ENCODE measurements around the gene CD82.
A peak's percentile ranks its signal among the peaks of the same experiment; 100 is the strongest.

CD82 gene

GRCh38 chr11:44535191-44535980 lies 30.1 kb upstream of the CD82 start:
- no peaks in the 10 kb centered on the region for H3K27me3 ChIP-seq (ENCODE audit: insufficient read depth, low read length)
- no CpG with 5 or more reads among the region's 16 CpGs for WGBS (ENCODE audit: extremely low coverage, insufficient coverage, insufficient read length)

DNA sequence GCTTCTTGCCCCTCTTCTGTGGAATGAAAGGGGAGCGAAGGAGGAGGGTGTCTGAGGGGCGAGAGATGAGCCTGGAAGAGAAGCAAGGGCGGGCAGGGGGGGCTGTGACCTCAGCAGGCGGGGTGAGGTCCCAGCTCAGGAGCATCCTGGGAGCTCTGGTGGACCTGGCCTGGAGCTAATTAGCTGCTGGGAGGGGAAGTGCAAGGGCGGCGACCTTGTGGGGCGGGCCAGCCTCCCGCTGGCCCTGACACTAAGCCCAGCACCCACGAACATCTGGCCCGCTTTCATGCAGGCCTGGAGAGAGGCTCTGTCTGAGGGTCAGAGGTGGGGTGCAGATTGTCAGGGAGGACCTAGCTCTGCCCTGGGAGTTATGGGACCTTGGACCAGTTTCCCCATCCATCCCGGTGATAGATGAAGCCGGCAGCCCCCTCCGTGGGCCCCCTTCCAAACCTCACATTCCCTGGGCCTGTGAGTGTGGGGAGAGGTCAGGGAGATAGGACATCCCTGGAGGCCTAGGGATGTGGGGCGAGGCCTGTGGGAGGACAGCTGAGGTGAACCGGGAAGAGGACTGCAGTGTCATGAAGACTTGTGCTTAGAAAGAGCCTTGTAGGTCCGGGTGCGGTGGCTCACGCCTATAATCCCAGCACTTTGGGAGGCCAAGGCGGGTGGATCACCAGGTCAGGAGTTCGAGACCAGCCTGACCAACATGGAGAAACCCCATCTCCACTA lies 28.5 kb upstream of the CD82 start:
- no peak overlapping the region for H2BK5ac ChIP-seq (ENCODE audit: low read depth, low read length, poor library complexity)
- H3K4ac ChIP-seq (ENCODE audit: low read depth, low read length): no peak overlapping the region
- H3K4me2 ChIP-seq (ENCODE audit: low read length): no peak overlapping the region
- H3K23ac ChIP-seq (ENCODE audit: low read length): no peak overlapping the region
- no peaks in the 10 kb centered on the region for H3K79me1 ChIP-seq (ENCODE audit: low read length)
- no CpG with 5 or more reads among the region's 20 CpGs for whole genome bisulfite sequencing (ENCODE audit: extremely low coverage, insufficient coverage, insufficient read length)
- no peak overlapping the region for H2AFZ ChIP-seq (ENCODE audit: insufficient read depth, low read length, poor library complexity)
- H3K36me3 ChIP-seq (ENCODE audit: control insufficient read depth in 1 of 2, insufficient read depth in 2 of 2, low read length in 2 of 2): no peaks in the 10 kb centered on the region
- no peak overlapping the region for H2AK5ac ChIP-seq (ENCODE audit: low read length)
- no peaks in the 10 kb centered on the region for H3K9me3 ChIP-seq (ENCODE audit: insufficient read depth, low read depth, low read length)
- H3K18ac ChIP-seq (ENCODE audit: low read length): no peak overlapping the region
- H3K27me3 ChIP-seq (ENCODE audit: insufficient read depth, low read length): no peaks in the 10 kb centered on the region
- H2BK12ac ChIP-seq (ENCODE audit: low read length): no peak overlapping the region
- H2BK120ac ChIP-seq (ENCODE audit: insufficient read depth, low read length, poor library complexity): no peak overlapping the region
- H3K9ac ChIP-seq (ENCODE audit: low read length): no peak overlapping the region
- no peak overlapping the region for H3K27ac ChIP-seq (ENCODE audit: low read depth, low read length)
- no peaks in the 10 kb centered on the region for H3K4me1 ChIP-seq (ENCODE audit: control insufficient read depth in 1 of 2, insufficient read depth in 2 of 2, low read length in 2 of 2)
- no peak overlapping the region for H3K14ac ChIP-seq (ENCODE audit: low read length)
- DNase-seq: no peak
- H4K8ac ChIP-seq (ENCODE audit: low read depth, low read length): no peak overlapping the region
- H4K12ac ChIP-seq (ENCODE audit: low read depth, low read length): no peak overlapping the region
- no peak overlapping the region for H3K4me3 ChIP-seq (ENCODE audit: low read depth, low read length)
- H3K79me2 ChIP-seq (ENCODE audit: control insufficient read depth, insufficient read depth, low read length, poor library complexity): no peaks in the 10 kb centered on the region
- H4K91ac ChIP-seq (ENCODE audit: low read depth, low read length): no peak overlapping the region

More at GRCh38 chr11:44535191-44535980, 30.1 kb upstream of the CD82 start:
- Histone ChIP-seq H3K4me1 (ENCODE audit: control insufficient read depth in 1 of 2, insufficient read depth in 2 of 2, low read length in 2 of 2) (peaks cover 5 to 8% of the 10 kb centered on the region in 2 experiments), H3K23ac (ENCODE audit: low read length) (no peak overlapping the region), H3K9me3 (ENCODE audit: insufficient read depth, low read depth, low read length) (no peaks in the 10 kb centered on the region), H3K79me1 (ENCODE audit: low read length) (no peaks in the 10 kb centered on the region), H3K4me3 (ENCODE audit: low read depth, low read length) (no peak overlapping the region), H4K91ac (ENCODE audit: low read depth, low read length) (no peak overlapping the region), H3K27ac (ENCODE audit: low read depth, low read length) (no peak overlapping the region), H3K36me3 (ENCODE audit: control insufficient read depth in 1 of 2, insufficient read depth in 2 of 2, low read length in 2 of 2) (no peaks in the 10 kb centered on the region), H2BK5ac (ENCODE audit: low read depth, low read length, poor library complexity) (no peak overlapping the region), H4K12ac (ENCODE audit: low read depth, low read length) (no peak overlapping the region), H2BK120ac (ENCODE audit: insufficient read depth, low read length, poor library complexity) (no peak overlapping the region), H2AFZ (ENCODE audit: insufficient read depth, low read length, poor library complexity) (no peak overlapping the region), H3K9ac (ENCODE audit: low read length) (no peak overlapping the region), H2BK12ac (ENCODE audit: low read length) (no peak overlapping the region), H3K79me2 (ENCODE audit: control insufficient read depth, insufficient read depth, low read length, poor library complexity) (no peaks in the 10 kb centered on the region), H3K14ac (ENCODE audit: low read length) (no peak overlapping the region), H3K18ac (ENCODE audit: low read length) (no peak overlapping the region), H4K8ac (ENCODE audit: low read depth, low read length) (no peak overlapping the region), H3K4me2 (ENCODE audit: low read length) (no peak overlapping the region), H3K4ac (ENCODE audit: low read depth, low read length) (no peak overlapping the region), H2AK5ac (ENCODE audit: low read length) (no peak overlapping the region)
- no peak for DNase-seq

GRCh38 chr11:44537679-44538078 lies 27.8 kb upstream of the CD82 start:
- H4K8ac ChIP-seq (ENCODE audit: low read depth, low read length): no peak overlapping the region
- no CpG with 5 or more reads among the region's 9 CpGs for WGBS (ENCODE audit: extremely low coverage, insufficient coverage, insufficient read length)

DNA sequence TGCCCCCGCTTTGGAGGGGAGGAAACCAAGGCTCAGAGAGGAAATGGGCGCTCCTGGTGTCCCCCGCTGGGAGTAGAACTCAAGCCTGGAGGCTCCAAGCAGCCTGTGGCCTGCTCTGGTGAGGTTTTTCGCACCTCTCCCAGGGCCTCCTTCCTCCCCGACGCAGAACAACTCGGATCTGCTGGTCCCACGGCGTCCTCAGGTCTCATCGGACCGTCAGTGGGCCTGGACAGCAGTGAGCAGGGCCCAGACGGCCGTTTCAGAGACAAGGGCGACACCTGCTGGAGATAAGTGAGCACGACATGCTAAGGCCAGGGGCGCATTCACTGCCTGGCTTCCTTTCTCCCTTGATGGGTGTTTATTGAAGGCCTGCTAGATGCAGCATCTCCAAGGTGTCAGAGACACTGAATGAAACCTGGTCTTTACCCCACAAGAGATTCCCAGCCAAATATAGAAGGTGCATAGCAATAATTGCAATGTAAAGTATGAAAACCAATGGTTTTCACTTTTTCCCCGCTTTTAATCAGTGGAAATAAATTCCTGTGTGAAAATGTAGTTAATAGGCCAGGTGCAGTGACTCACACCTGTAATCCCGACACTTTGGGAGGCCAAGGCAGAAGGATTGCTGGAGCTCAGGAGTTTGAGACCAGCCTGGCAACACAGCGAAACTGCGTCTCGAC lies 26.9 kb upstream of the CD82 start:
- Histone ChIP-seq H3K79me1 (ENCODE audit: low read length) (no peaks in the 10 kb centered on the region), H3K27me3 (ENCODE audit: insufficient read depth, low read length) (no peaks in the 10 kb centered on the region), H4K8ac (ENCODE audit: low read depth, low read length) (no peak overlapping the region), H3K4me3 (ENCODE audit: low read depth, low read length) (no peak overlapping the region), H2BK5ac (ENCODE audit: low read depth, low read length, poor library complexity) (no peak overlapping the region), H3K14ac (ENCODE audit: low read length) (no peak overlapping the region), H3K23ac (ENCODE audit: low read length) (no peak overlapping the region), H3K4me1 (ENCODE audit: control insufficient read depth in 1 of 2, insufficient read depth in 2 of 2, low read length in 2 of 2) (no peaks in the 10 kb centered on the region), H4K91ac (ENCODE audit: low read depth, low read length) (no peak overlapping the region), H3K4me2 (ENCODE audit: low read length) (no peak overlapping the region), H2BK12ac (ENCODE audit: low read length) (no peak overlapping the region), H3K9me3 (ENCODE audit: insufficient read depth, low read depth, low read length) (no peaks in the 10 kb centered on the region), H3K9ac (ENCODE audit: low read length) (no peak overlapping the region), H3K18ac (ENCODE audit: low read length) (no peak overlapping the region), H2AK5ac (ENCODE audit: low read length) (no peak overlapping the region), H3K36me3 (ENCODE audit: control insufficient read depth in 1 of 2, insufficient read depth in 2 of 2, low read length in 2 of 2) (no peaks in the 10 kb centered on the region), H3K27ac (ENCODE audit: low read depth, low read length) (no peak overlapping the region), H3K4ac (ENCODE audit: low read depth, low read length) (no peak overlapping the region), H2AFZ (ENCODE audit: insufficient read depth, low read length, poor library complexity) (peak overlapping the region; percentile 30), H3K79me2 (ENCODE audit: control insufficient read depth, insufficient read depth, low read length, poor library complexity) (no peaks in the 10 kb centered on the region), H2BK120ac (ENCODE audit: insufficient read depth, low read length, poor library complexity) (no peak overlapping the region), H4K12ac (ENCODE audit: low read depth, low read length) (no peak overlapping the region)
- WGBS (ENCODE audit: extremely low coverage, insufficient coverage, insufficient read length): no CpG with 5 or more reads among the region's 21 CpGs
- DNase-seq: peak; percentile 73 to 91

More at GRCh38 chr11:44537679-44538078, 27.8 kb upstream of the CD82 start:
- H2BK120ac ChIP-seq (ENCODE audit: insufficient read depth, low read length, poor library complexity): no peak overlapping the region
- H3K9ac ChIP-seq (ENCODE audit: low read length): no peak overlapping the region
- no peaks in the 10 kb centered on the region for H3K36me3 ChIP-seq (ENCODE audit: control insufficient read depth in 1 of 2, insufficient read depth in 2 of 2, low read length in 2 of 2)
- no peak overlapping the region for H4K12ac ChIP-seq (ENCODE audit: low read depth, low read length)
- no peaks in the 10 kb centered on the region for H3K79me1 ChIP-seq (ENCODE audit: low read length)
- H3K27me3 ChIP-seq (ENCODE audit: insufficient read depth, low read length): no peaks in the 10 kb centered on the region
- no peak overlapping the region for H3K4me3 ChIP-seq (ENCODE audit: low read depth, low read length)
- H3K4me1 ChIP-seq (ENCODE audit: control insufficient read depth in 1 of 2, insufficient read depth in 2 of 2, low read length in 2 of 2): no peaks in the 10 kb centered on the region
- no peak overlapping the region for H3K27ac ChIP-seq (ENCODE audit: low read depth, low read length)
- H2AK5ac ChIP-seq (ENCODE audit: low read length): no peak overlapping the region
- no peak overlapping the region for H3K18ac ChIP-seq (ENCODE audit: low read length)
- no peak overlapping the region for H4K91ac ChIP-seq (ENCODE audit: low read depth, low read length)
- no peak overlapping the region for H3K4ac ChIP-seq (ENCODE audit: low read depth, low read length)
- no peak for DNase-seq
- H2AFZ ChIP-seq (ENCODE audit: insufficient read depth, low read length, poor library complexity): no peak overlapping the region
- H3K4me2 ChIP-seq (ENCODE audit: low read length): no peak overlapping the region
- no peak overlapping the region for H3K23ac ChIP-seq (ENCODE audit: low read length)
- H2BK12ac ChIP-seq (ENCODE audit: low read length): no peak overlapping the region
- no peak overlapping the region for H3K14ac ChIP-seq (ENCODE audit: low read length)
- no peaks in the 10 kb centered on the region for H3K9me3 ChIP-seq (ENCODE audit: insufficient read depth, low read depth, low read length)
- no peaks in the 10 kb centered on the region for H3K79me2 ChIP-seq (ENCODE audit: control insufficient read depth, insufficient read depth, low read length, poor library complexity)
- H2BK5ac ChIP-seq (ENCODE audit: low read depth, low read length, poor library complexity): no peak overlapping the region
